Measurements from ENCODE around the gene CTRB1.

The CTRB1 gene

GRCh38 chr16:75225678-75226515 is 7.1 kb downstream of the CTRB1 start:
- TF ChIP-seq CTCF (conservative IDR thresholded peaks at IDR 0.05) (no peak), ZFX (IDR thresholded peaks at IDR 0.05) (no peak)
- no peak overlapping the region for H3K27ac ChIP-seq

- TF ChIP-seq ZFX (IDR thresholded peaks at IDR 0.05): no peak
- no peak for TF ChIP-seq CTCF (conservative IDR thresholded peaks at IDR 0.05)
- no peak overlapping the region for H3K27ac ChIP-seq
Observed at GRCh38 chr16:75226550-75227360, 8.0 kb downstream of the CTRB1 start.

- TF ChIP-seq ZFX (IDR thresholded peaks at IDR 0.05) (no peak), CTCF (conservative IDR thresholded peaks at IDR 0.05) (no peak)
- no peak overlapping the region for H3K27ac ChIP-seq
Observed at GRCh38 chr16:75227361-75228142, 8.8 kb downstream of the CTRB1 start.

- TF ChIP-seq CTCF (conservative IDR thresholded peaks at IDR 0.05) (no peak), ZFX (IDR thresholded peaks at IDR 0.05) (no peak)
- H3K27ac ChIP-seq: no peak overlapping the region
Observed at GRCh38 chr16:75228143-75228976, 9.6 kb downstream of the CTRB1 start.

- H3K27ac ChIP-seq: no peak overlapping the region
- TF ChIP-seq CTCF (conservative IDR thresholded peaks at IDR 0.05) (no peak), ZFX (IDR thresholded peaks at IDR 0.05) (no peak)
Observed at GRCh38 chr16:75229172-75230031, 10.6 kb downstream of the CTRB1 start.
